Mammary epithelial cell (primary cell): ENCODE data around the gene MALT1.
"Not testable (repeated sequence)": the region's sequence is repeated elsewhere in the genome, so short reads cannot be mapped to it uniquely, and the experiment has no call there.

Source experiments
- CTCF ChIP-seq, 2 donors: IDR thresholded peaks in 1 of 2; conservative IDR thresholded peaks in 1 of 2; 2 replicates each; pipeline ENCODE4 v1.5.1; 2011 to 2012; ENCODE audit warnings: inconsistent platforms in 2 of 2, low read length in 2 of 2, mild to moderate bottlenecking in 2 of 2, control low read depth in 1 of 2, low read depth in 1 of 2; ENCODE audit not compliant: insufficient read depth in 1 of 2; ENCODE audit errors: extremely low read depth in 1 of 2
- EZH2 ChIP-seq: IDR thresholded peaks from 2 replicates; pipeline ENCODE4 v1.6.1; 2012; ENCODE audit warnings: low read length, inconsistent platforms, borderline replicate concordance

GRCh38 chr18:58653144-58653722, 18.0 kb upstream of the MALT1 start:
- TF ChIP-seq CTCF (conservative IDR thresholded peaks at IDR 0.05 in 1 of 2, IDR thresholded peaks at IDR 0.05 in 1 of 2; ENCODE audit: extremely low read depth in 1 of 2, insufficient read depth in 1 of 2, low read depth in 1 of 2, low read length in 2 of 2); EZH2: not testable (repeated sequence)
